ENCODE results near the gene CRAT. TPM values are rescaled to one million over a fixed set of nuclear protein-coding genes. Genes with fewer than 3 reads are reported as not detected.

CRAT gene
- total RNA-seq = 46.9 TPM

GRCh38 chr9:129110740-129111527 lies at the start of gene CRAT, which contains the start of gene PTPA:
Gene CRAT, minus strand, starts transcription at chr9:129110793. Its CDS starts 284 bp downstream, at chr9:129110509.
Gene PTPA, plus strand, starts transcription at chr9:129111415. Its CDS starts 186 bp downstream, at chr9:129111601.
- DNase-seq (ENCODE audit: low read depth in 2 of 3, low spot score in 2 of 3) = peak; percentile 88 to 96 (median 95)

- DNase-seq (ENCODE audit: low read depth in 2 of 3, low spot score in 2 of 3) = no peak
These were observed 45.6 kb upstream of the CRAT start for GRCh38 chr9:129156163-129156562.

- DNase-seq (ENCODE audit: low read depth in 2 of 3, low spot score in 2 of 3) = no peak
These were observed 44.4 kb upstream of the CRAT start for GRCh38 chr9:129154866-129155477.

GRCh38 chr9:129151469-129151868 lies 40.9 kb upstream of the CRAT start:
- DNase-seq (ENCODE audit: low read depth in 2 of 3, low spot score in 2 of 3) = no peak

- no peak for DNase-seq (ENCODE audit: low read depth in 2 of 3, low spot score in 2 of 3)
These were observed 40.1 kb upstream of the CRAT start for GRCh38 chr9:129150672-129151211.

- no peak for DNase-seq (ENCODE audit: low read depth in 2 of 3, low spot score in 2 of 3)
These were observed 39.5 kb upstream of the CRAT start for GRCh38 chr9:129150122-129150521.

- DNase-seq (ENCODE audit: low read depth in 2 of 3, low spot score in 2 of 3) = no peak
These were observed 38.8 kb upstream of the CRAT start for GRCh38 chr9:129149442-129149841.

- no peak for DNase-seq (ENCODE audit: low read depth in 2 of 3, low spot score in 2 of 3)
These were observed 38.0 kb upstream of the CRAT start for GRCh38 chr9:129148463-129149204.

GRCh38 chr9:129146441-129146941 lies 35.9 kb upstream of the CRAT start:
- no peak for DNase-seq (ENCODE audit: low read depth in 2 of 3, low spot score in 2 of 3)

GRCh38 chr9:129145841-129146292 lies 35.3 kb upstream of the CRAT start:
- no peak for DNase-seq (ENCODE audit: low read depth in 2 of 3, low spot score in 2 of 3)

- DNase-seq (ENCODE audit: low read depth in 2 of 3, low spot score in 2 of 3) = no peak
These were observed 34.7 kb upstream of the CRAT start for GRCh38 chr9:129145316-129145715.

- peak; percentile 53 to 73 (median 58) for DNase-seq (ENCODE audit: low read depth in 2 of 3, low spot score in 2 of 3)
These were observed 32.7 kb upstream of the CRAT start for GRCh38 chr9:129143031-129143927.

- DNase-seq (ENCODE audit: low read depth in 2 of 3, low spot score in 2 of 3) = no peak
These were observed 31.7 kb upstream of the CRAT start for GRCh38 chr9:129142138-129142935.

GRCh38 chr9:129141066-129142041 lies 30.8 kb upstream of the CRAT start:
- DNase-seq (ENCODE audit: low read depth in 2 of 3, low spot score in 2 of 3) = peak in 2 of 3 donors; percentile 35 to 61

- no peak for DNase-seq (ENCODE audit: low read depth in 2 of 3, low spot score in 2 of 3)
These were observed 29.9 kb upstream of the CRAT start for GRCh38 chr9:129140397-129141065.

GRCh38 chr9:129139993-129140396 lies 29.4 kb upstream of the CRAT start:
- DNase-seq (ENCODE audit: low read depth in 2 of 3, low spot score in 2 of 3) = peak; percentile 59 to 93 (median 90)

All from hematopoietic multipotent progenitor cell (in vitro differentiated cells).